SK-N-SH treated with all-trans-retinoic acid at 6 μM for 48 hours (cell line): ENCODE data around the gene LIME1.

ENCODE experiments used
- PPARA ChIP-seq: fragments of 250-450 bp; sonication (Bioruptor Pico); IDR thresholded peaks from 2 replicates; pipeline ENCODE4 v1.5.0; 2020; ENCODE audit warnings: mild to moderate bottlenecking, borderline replicate concordance
- RARB ChIP-seq: fragments of 250-450 bp; sonication (Bioruptor Pico); IDR thresholded peaks from 2 replicates; pipeline ENCODE4 v1.8.0; 2021; ENCODE audit warnings: mild to moderate bottlenecking, moderate library complexity
- ZFP3 ChIP-seq: fragments of 250-450 bp; sonication (Bioruptor Pico); IDR thresholded peaks from 2 replicates; pipeline ENCODE4 v1.5.0; 2020; ENCODE audit warnings: mild to moderate bottlenecking, moderate library complexity
- ZFP30 ChIP-seq: fragments of 450-650 bp; formaldehyde crosslinking; IDR thresholded peaks from 2 replicates; pipeline ENCODE4 v1.5.0; 2022; ENCODE audit warnings: mild to moderate bottlenecking, moderate library complexity
- ZNF565 ChIP-seq: fragments of 450-650 bp; formaldehyde crosslinking; conservative IDR thresholded peaks from 2 replicates; pipeline ENCODE4 v1.5.0; 2020; ENCODE audit warnings: low read depth, mild to moderate bottlenecking, moderate library complexity

GRCh38 chr20:63758152-63758551 lies 21.7 kb downstream of the LIME1 start:
- TF ChIP-seq RARB (CRISPR knock-in tag) (no peak), ZFP30 (CRISPR knock-in tag) (no peak), ZNF565 (CRISPR knock-in tag) (no peak), PPARA (CRISPR knock-in tag) (no peak), ZFP3 (CRISPR knock-in tag) (no peak)
